GM19099 (cell line): ENCODE results near the gene GOLGA6L2.

Experiments used
- POLR2A ChIP-seq: IDR thresholded peaks from 3 replicates; pipeline ENCODE4 v1.6.1; 2011; ENCODE audit warnings: low read depth; ENCODE audit not compliant: insufficient read length; ENCODE audit errors: extremely low read depth

GOLGA6L2 gene

GRCh38 chr15:23437146-23437545 lies 9.9 kb downstream of the GOLGA6L2 start:
- no peak for TF ChIP-seq POLR2A

- TF ChIP-seq POLR2A: no peak
These were observed 10.6 kb downstream of the GOLGA6L2 start for GRCh38 chr15:23436421-23436820.

- no peak for TF ChIP-seq POLR2A
These were observed 22.7 kb downstream of the GOLGA6L2 start for GRCh38 chr15:23424111-23424904.

GRCh38 chr15:23422946-23423708 lies 23.9 kb downstream of the GOLGA6L2 start:
- no peak for TF ChIP-seq POLR2A

GRCh38 chr15:23422099-23422945 lies 24.7 kb downstream of the GOLGA6L2 start:
- no peak for TF ChIP-seq POLR2A

- no peak for TF ChIP-seq POLR2A
These were observed 26.1 kb downstream of the GOLGA6L2 start for GRCh38 chr15:23420806-23421575.

- TF ChIP-seq POLR2A: no peak
These were observed 30.4 kb downstream of the GOLGA6L2 start for GRCh38 chr15:23416349-23417276.

- no peak for TF ChIP-seq POLR2A
These were observed 31.6 kb downstream of the GOLGA6L2 start for GRCh38 chr15:23415321-23415865.

- TF ChIP-seq POLR2A: no peak
These were observed 35.2 kb downstream of the GOLGA6L2 start for GRCh38 chr15:23411841-23412240.

- no peak for TF ChIP-seq POLR2A
These were observed 43.5 kb downstream of the GOLGA6L2 start for GRCh38 chr15:23403550-23403949.

GRCh38 chr15:23402544-23402943 lies 44.5 kb downstream of the GOLGA6L2 start:
- no peak for TF ChIP-seq POLR2A

GRCh38 chr15:23402140-23402539 lies 44.9 kb downstream of the GOLGA6L2 start:
- TF ChIP-seq POLR2A: no peak

- TF ChIP-seq POLR2A: no peak
These were observed 45.4 kb downstream of the GOLGA6L2 start for GRCh38 chr15:23401627-23402026.

- TF ChIP-seq POLR2A: no peak
These were observed 49.3 kb downstream of the GOLGA6L2 start for GRCh38 chr15:23397779-23398178.

- TF ChIP-seq POLR2A: no peak
These were observed 51.2 kb downstream of the GOLGA6L2 start for GRCh38 chr15:23395832-23396231.
